H1 (cell line): ENCODE results near the gene MCRS1. TPM values are rescaled to one million over a fixed set of nuclear protein-coding genes. Genes with fewer than 3 reads are reported as not detected.

Source experiments
- BRCA1 ChIP-seq: IDR thresholded peaks from 2 replicates; pipeline ENCODE4 v1.6.1; 2012; ENCODE audit warnings: low read depth, low read length, improper control_type of control experiment
- CHD1 ChIP-seq: IDR thresholded peaks from 2 replicates; pipeline ENCODE4 v1.6.1; 2012; ENCODE audit warnings: low read depth, low read length, improper control_type of control experiment
- HDAC2 ChIP-seq, 2 experiments: fragments of 300-600 bp in 1 of 2; sonication (generic) in 1 of 2; IDR thresholded peaks; 2 replicates each; pipeline ENCODE4 v1.6.1; 2011 to 2012; ENCODE audit warnings: low read depth in 2 of 2, low read length in 2 of 2, mild to moderate bottlenecking in 2 of 2, moderate library complexity in 2 of 2, borderline replicate concordance in 1 of 2, inconsistent platforms in 1 of 2
- RAD21 ChIP-seq, 2 experiments: IDR thresholded peaks in 1 of 2; conservative IDR thresholded peaks in 1 of 2; 2 replicates each; pipeline ENCODE4 v1.6.1; 2011; ENCODE audit warnings: low read depth in 2 of 2, low read length in 2 of 2, improper control_type of control experiment in 1 of 2, inconsistent platforms in 1 of 2, mild to moderate bottlenecking in 1 of 2, moderate library complexity in 1 of 2
- RFX5 ChIP-seq: IDR thresholded peaks from 2 replicates; pipeline ENCODE4 v1.6.1; 2011; ENCODE audit warnings: low read depth, low read length, improper control_type of control experiment, borderline replicate concordance
- RXRA ChIP-seq: IDR thresholded peaks from 2 replicates; pipeline ENCODE4 v1.6.1; 2011; ENCODE audit warnings: low read depth, mild to moderate bottlenecking, low read length, moderate library complexity; ENCODE audit not compliant: insufficient read depth
- polyA plus RNA-seq, 7 experiments: library from polyadenylated mRNA; depleted of rRNA in 3 of 7; stranded (reverse) in 5 of 7; unstranded in 2 of 7; fragments of >200 nt in 5 of 7; fragments of 200-250 nt in 2 of 7; gene quantifications; 1 replicate in 5 of 7; 2 replicates in 1 of 7; 4 replicates in 1 of 7; pipeline versions ENCODE4 v1.2.1 to v1.2.3, GENCODE V29; 2011 to 2013; ENCODE audit warnings: missing spikeins in 2 of 7, mixed read lengths in 2 of 7
- total RNA-seq: library from RNA; stranded (reverse); fragmentation: NEBNext Ultra II Directional; extraction: Animal tissue kit (Norgen Biotek cat#: 25700); gene quantifications from 2 replicates; pipeline ENCODE4 v1.2.1, GENCODE V29; 2021
- TF ChIP-seq, protein P1 (sequence below), 3 experiments: IDR thresholded peaks; 1 replicate in 2 of 3; 2 replicates in 1 of 3; pipeline versions ENCODE4 v1.5.1 to v1.6.1; 2011; ENCODE audit warnings: low read length in 3 of 3, mild to moderate bottlenecking in 3 of 3, inconsistent platforms in 2 of 3, low read depth in 1 of 3, moderate library complexity in 1 of 3; ENCODE audit not compliant: insufficient read depth in 1 of 3; ENCODE audit errors: control extremely low read depth in 1 of 3

Gene MCRS1
- total and polyA plus RNA-seq, 2 of the 8 experiments (the other 6 are each of a cell fraction or from before 2014, with no cell fraction given): 90.3 to 139 TPM

DNA sequence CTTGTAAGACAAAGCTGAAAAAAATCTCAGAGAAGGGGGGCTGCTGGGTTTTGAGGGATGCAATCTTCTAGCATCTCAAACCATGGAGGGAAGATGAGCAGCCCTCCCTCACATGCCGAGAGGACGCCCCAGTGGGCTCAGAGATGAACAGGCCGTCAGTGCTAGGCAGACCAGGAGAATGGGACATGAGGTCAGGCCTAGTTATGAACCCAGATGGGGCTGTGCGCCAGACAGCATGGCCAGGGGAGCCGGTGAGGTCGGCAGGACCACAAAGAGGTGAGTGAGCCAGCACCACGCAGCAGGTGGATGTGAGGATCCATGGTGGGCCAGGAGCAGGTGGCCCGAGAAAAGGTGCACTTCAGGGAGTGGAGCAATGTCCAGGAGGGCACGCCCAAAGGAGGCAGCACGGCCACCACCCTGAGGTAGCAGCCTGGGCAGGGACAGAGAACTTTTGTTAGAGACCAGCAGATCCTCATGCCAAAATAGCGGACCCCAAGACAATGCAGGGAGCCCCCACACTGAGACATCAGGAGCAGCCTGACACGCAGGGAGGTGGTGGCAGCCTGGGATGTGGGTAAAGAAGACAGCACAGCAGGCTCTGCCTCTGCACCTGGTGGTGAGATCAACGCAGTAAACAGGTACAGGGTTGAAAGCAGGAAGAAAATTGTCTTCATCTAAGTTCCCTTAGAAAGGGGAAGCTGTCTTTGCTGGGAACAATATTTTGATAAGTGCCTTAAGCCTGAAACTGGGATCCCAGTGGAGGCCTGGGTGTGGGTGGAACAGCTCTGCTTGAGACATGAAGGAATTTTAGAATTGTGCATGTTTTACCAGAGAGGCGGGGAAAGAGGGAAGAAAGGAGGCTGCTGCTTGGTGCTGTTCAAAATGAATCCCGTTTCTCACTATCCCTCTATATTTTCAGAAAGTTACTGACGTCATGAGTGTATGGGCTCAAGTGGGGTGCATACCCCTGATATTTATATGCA is 17.8 kb upstream of the MCRS1 start (continued):
- TF ChIP-seq RXRA (no peak), BRCA1 (no peak), RAD21 (IDR thresholded peaks at IDR 0.05 in 1 of 2, conservative IDR thresholded peaks at IDR 0.05 in 1 of 2; ENCODE audit: low read depth in 2 of 2, low read length in 2 of 2) (no peak), CHD1 (no peak), RFX5 (no peak), HDAC2 (IDR thresholded peaks at IDR 0.05; ENCODE audit: borderline replicate concordance in 1 of 2, low read depth in 2 of 2, low read length in 2 of 2) (no peak)
- TF ChIP-seq, protein P1, sequence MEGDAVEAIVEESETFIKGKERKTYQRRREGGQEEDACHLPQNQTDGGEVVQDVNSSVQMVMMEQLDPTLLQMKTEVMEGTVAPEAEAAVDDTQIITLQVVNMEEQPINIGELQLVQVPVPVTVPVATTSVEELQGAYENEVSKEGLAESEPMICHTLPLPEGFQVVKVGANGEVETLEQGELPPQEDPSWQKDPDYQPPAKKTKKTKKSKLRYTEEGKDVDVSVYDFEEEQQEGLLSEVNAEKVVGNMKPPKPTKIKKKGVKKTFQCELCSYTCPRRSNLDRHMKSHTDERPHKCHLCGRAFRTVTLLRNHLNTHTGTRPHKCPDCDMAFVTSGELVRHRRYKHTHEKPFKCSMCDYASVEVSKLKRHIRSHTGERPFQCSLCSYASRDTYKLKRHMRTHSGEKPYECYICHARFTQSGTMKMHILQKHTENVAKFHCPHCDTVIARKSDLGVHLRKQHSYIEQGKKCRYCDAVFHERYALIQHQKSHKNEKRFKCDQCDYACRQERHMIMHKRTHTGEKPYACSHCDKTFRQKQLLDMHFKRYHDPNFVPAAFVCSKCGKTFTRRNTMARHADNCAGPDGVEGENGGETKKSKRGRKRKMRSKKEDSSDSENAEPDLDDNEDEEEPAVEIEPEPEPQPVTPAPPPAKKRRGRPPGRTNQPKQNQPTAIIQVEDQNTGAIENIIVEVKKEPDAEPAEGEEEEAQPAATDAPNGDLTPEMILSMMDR (IDR thresholded peaks at IDR 0.05; ENCODE audit: control extremely low read depth in 1 of 3, insufficient read depth in 1 of 3, low read depth in 1 of 3, low read length in 3 of 3): no peak
